ENCODE results near the gene ISL2.

DNA sequence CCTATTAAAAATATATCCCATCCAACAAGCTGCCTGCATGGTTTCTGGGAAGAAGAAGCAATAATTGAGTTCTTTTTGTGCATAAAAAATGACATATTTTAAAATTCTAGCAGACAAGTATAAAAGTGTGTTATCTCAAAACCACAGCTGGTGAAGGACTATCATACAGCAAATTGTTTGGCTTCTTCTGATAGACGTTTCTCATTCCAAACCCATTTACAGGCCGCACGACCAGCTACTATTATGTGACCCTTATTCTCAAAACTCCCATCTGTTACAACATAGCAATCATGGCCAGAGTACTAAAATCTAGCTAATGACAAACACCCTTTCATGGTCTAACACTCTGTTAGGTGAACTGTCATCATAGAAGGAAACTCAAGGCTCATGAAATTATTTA is 47.0 kb upstream of the ISL2 start:
- TF ChIP-seq, protein P1, sequence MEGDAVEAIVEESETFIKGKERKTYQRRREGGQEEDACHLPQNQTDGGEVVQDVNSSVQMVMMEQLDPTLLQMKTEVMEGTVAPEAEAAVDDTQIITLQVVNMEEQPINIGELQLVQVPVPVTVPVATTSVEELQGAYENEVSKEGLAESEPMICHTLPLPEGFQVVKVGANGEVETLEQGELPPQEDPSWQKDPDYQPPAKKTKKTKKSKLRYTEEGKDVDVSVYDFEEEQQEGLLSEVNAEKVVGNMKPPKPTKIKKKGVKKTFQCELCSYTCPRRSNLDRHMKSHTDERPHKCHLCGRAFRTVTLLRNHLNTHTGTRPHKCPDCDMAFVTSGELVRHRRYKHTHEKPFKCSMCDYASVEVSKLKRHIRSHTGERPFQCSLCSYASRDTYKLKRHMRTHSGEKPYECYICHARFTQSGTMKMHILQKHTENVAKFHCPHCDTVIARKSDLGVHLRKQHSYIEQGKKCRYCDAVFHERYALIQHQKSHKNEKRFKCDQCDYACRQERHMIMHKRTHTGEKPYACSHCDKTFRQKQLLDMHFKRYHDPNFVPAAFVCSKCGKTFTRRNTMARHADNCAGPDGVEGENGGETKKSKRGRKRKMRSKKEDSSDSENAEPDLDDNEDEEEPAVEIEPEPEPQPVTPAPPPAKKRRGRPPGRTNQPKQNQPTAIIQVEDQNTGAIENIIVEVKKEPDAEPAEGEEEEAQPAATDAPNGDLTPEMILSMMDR (IDR thresholded peaks at IDR 0.05): no peak
- TF ChIP-seq POLR2A (IDR thresholded peaks at IDR 0.05): no peak

All from Peyer's patch (tissue), 4 donors.